Transverse colon (tissue), 4 donors: ENCODE results near the gene CLBA1.

Experiments used
- POLR2AphosphoS5 ChIP-seq, 3 donors: sonication (generic); formaldehyde crosslinking; IDR thresholded peaks; one replicate each; pipeline ENCODE4 v1.6.1; 2016; ENCODE audit warnings: antibody characterized with exemption in 3 of 3
- TF ChIP-seq, protein P1 (sequence below), 5 experiments: fragments of 200-600 bp in 3 of 5; fragments of 450-650 bp in 2 of 5; sonication (generic) in 3 of 5; IDR thresholded peaks; 1 replicate in 2 of 5; 2 replicates in 3 of 5; pipeline ENCODE4 v1.5.1; 2016 to 2017; ENCODE audit warnings: antibody characterized with exemption in 5 of 5, inconsistent platforms in 3 of 5, mild to moderate bottlenecking in 2 of 5, moderate library complexity in 1 of 5

DNA sequence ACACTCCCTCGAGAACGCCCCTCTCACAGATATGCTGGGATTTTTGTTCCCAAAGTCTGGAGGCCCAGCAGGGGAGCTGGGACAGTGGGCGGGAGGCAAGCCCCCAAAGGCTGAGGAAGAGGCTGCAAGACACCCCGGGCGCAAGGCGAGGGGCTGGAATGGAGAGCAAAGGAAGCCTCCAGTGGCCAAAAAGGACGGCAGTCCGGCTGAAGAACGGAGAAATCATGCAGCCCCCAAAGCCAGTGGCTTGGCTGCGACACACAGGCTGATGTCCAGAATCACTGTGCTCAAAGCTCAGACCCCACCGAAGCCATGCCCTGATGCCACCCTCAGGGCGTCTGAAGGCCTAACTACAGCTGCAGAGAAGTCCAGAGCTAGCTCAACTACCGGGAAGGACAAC lies 10.9 kb downstream of the CLBA1 start:
- TF ChIP-seq, protein P1, sequence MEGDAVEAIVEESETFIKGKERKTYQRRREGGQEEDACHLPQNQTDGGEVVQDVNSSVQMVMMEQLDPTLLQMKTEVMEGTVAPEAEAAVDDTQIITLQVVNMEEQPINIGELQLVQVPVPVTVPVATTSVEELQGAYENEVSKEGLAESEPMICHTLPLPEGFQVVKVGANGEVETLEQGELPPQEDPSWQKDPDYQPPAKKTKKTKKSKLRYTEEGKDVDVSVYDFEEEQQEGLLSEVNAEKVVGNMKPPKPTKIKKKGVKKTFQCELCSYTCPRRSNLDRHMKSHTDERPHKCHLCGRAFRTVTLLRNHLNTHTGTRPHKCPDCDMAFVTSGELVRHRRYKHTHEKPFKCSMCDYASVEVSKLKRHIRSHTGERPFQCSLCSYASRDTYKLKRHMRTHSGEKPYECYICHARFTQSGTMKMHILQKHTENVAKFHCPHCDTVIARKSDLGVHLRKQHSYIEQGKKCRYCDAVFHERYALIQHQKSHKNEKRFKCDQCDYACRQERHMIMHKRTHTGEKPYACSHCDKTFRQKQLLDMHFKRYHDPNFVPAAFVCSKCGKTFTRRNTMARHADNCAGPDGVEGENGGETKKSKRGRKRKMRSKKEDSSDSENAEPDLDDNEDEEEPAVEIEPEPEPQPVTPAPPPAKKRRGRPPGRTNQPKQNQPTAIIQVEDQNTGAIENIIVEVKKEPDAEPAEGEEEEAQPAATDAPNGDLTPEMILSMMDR (IDR thresholded peaks at IDR 0.05), result no peak
- no peak for TF ChIP-seq POLR2AphosphoS5 (IDR thresholded peaks at IDR 0.05)
